ENCODE data around the gene RTEL1.

- TF ChIP-seq CTCF (conservative IDR thresholded peaks at IDR 0.05 in 1 of 2, IDR thresholded peaks at IDR 0.05 in 1 of 2; ENCODE audit: low read depth in 1 of 2, low read length in 2 of 2) (no peak), EZH2 (IDR thresholded peaks at IDR 0.05; ENCODE audit: low read length, missing control alignments) (no peak)
Observed at GRCh38 chr20:63611646-63612045, 46.5 kb upstream of the RTEL1 start.

Data from fibroblast of lung (primary cell).